ENCODE data around the gene LY6G6C. TPM values are rescaled to one million over a fixed set of nuclear protein-coding genes. Genes with fewer than 3 reads are reported as not detected.
A peak's percentile ranks its signal among the peaks of the same experiment; 100 is the strongest.

Gene LY6G6C
- total RNA-seq, 2 experiments from 2014 or later: 0.26 TPM; not detected in 1

GRCh38 chr6:31740397-31741223, 19.1 kb upstream of the LY6G6C start:
- H3K36me3 Mint-ChIP-seq (ENCODE audit: low read depth): peaks cover 40% of the 10 kb centered on the region
- H3K27ac Mint-ChIP-seq: peak overlapping the region; percentile 96
- peaks cover 58% of the 10 kb centered on the region for H3K4me1 Mint-ChIP-seq (ENCODE audit: low read depth)
- H3K27me3 Mint-ChIP-seq (ENCODE audit: low read depth): no peaks in the 10 kb centered on the region
- H3K4me3 Mint-ChIP-seq: peak overlapping the region; percentile 92
- ChIA-PET POLR2A (interaction anchor here (0.6 to 5.6 kb wide), 28 partner anchors 11 to 200 kb away, joined by 3 to 83 read pairs (median 5); partner anchors contain the start of genes ABHD16A, CSNK2B, DDAH2 and GPANK1), CTCF (interaction anchor here (0.9 to 9.7 kb wide), 10 partner anchors 10 to 142 kb away, joined by 3 to 118 read pairs (median 10); partner anchors contain the start of genes CSNK2B, DDAH2, HSPA1A and HSPA1L)
- DNase-seq (no peak), ATAC-seq (no peak)
- no peaks in the 10 kb centered on the region for H3K9me3 Mint-ChIP-seq (ENCODE audit: insufficient read depth)

GRCh38 chr6:31739639-31740396, 18.3 kb upstream of the LY6G6C start, which contains the start of gene MSH5:
TSS of gene MSH5 (plus strand) at chr6:31740005. CDS start at chr6:31740467, 462 bp downstream.
- DNase-seq (peak; percentile 99), ATAC-seq (peak; percentile 83)
- Mint-ChIP-seq H3K4me3 (peak within 1 kb of the TSS; percentile 92), H3K27ac (peak within 1 kb of the TSS; percentile 96), H3K27me3 (ENCODE audit: low read depth) (no peaks in the 10 kb centered on the region), H3K9me3 (ENCODE audit: insufficient read depth) (no peaks in the 10 kb centered on the region), H3K36me3 (ENCODE audit: low read depth) (peaks cover 43% of the 10 kb centered on the region), H3K4me1 (ENCODE audit: low read depth) (peaks cover 56% of the 10 kb centered on the region)
- POLR2A ChIA-PET: interaction anchor here (0.6 to 5.6 kb wide), 31 partner anchors 11 to 157 kb away, joined by 3 to 83 read pairs (median 5); partner anchors contain the start of genes ABHD16A, BAG6, C6orf47 and CSNK2B
- CTCF ChIA-PET: interaction anchor here (0.6 to 9.7 kb wide), 26 partner anchors 10 to 194 kb away, joined by 3 to 118 read pairs (median 4); partner anchors contain the start of genes ABHD16A, ATP6V1G2, C6orf47 and CSNK2B

GRCh38 chr6:31737991-31738979, 16.7 kb upstream of the LY6G6C start:
- Mint-ChIP-seq H3K4me1 (ENCODE audit: low read depth) (peaks cover 64% of the 10 kb centered on the region), H3K27me3 (ENCODE audit: low read depth) (no peaks in the 10 kb centered on the region), H3K27ac (peak overlapping the region; percentile 96), H3K36me3 (ENCODE audit: low read depth) (peaks cover 50% of the 10 kb centered on the region), H3K9me3 (ENCODE audit: insufficient read depth) (no peaks in the 10 kb centered on the region), H3K4me3 (peak overlapping the region; percentile 92)
- ChIA-PET POLR2A (interaction anchor here (0.6 to 5.6 kb wide), 31 partner anchors 10 to 241 kb away, joined by 3 to 83 read pairs (median 7); partner anchors contain the start of genes ABHD16A, BAG6, C6orf47 and CSNK2B), CTCF (interaction anchor here (0.6 to 9.7 kb wide), 30 partner anchors 8 to 192 kb away, joined by 3 to 118 read pairs (median 5); partner anchors contain the start of genes ABHD16A, ATP6V1G2, C6orf47 and DDAH2)
- ATAC-seq (peak; percentile 15), DNase-seq (peak; percentile 88)

GRCh38 chr6:31737315-31737990, 15.9 kb upstream of the LY6G6C start:
- H3K36me3 Mint-ChIP-seq (ENCODE audit: low read depth): peaks cover 44% of the 10 kb centered on the region
- no peaks in the 10 kb centered on the region for H3K27me3 Mint-ChIP-seq (ENCODE audit: low read depth)
- H3K4me1 Mint-ChIP-seq (ENCODE audit: low read depth): peaks cover 69% of the 10 kb centered on the region
- H3K27ac Mint-ChIP-seq: peak overlapping the region; percentile 96
- ATAC-seq: no peak
- H3K9me3 Mint-ChIP-seq (ENCODE audit: insufficient read depth): no peaks in the 10 kb centered on the region
- ChIA-PET CTCF (interaction anchor here (0.6 to 9.7 kb wide), 23 partner anchors 7 to 157 kb away, joined by 3 to 118 read pairs (median 6); partner anchors contain the start of genes ABHD16A, C6orf47, DDAH2 and HSPA1A), POLR2A (interaction anchor here (0.6 to 5.6 kb wide), 31 partner anchors 9 to 196 kb away, joined by 3 to 83 read pairs (median 7); partner anchors contain the start of genes ABHD16A, BAG6, C6orf47 and CSNK2B)
- DNase-seq: peak; percentile 45
- peak overlapping the region; percentile 92 for H3K4me3 Mint-ChIP-seq

- H3K36me3 Mint-ChIP-seq (ENCODE audit: low read depth): peaks cover 48% of the 10 kb centered on the region
- ATAC-seq: no peak
- POLR2A ChIA-PET: interaction anchor here (0.5 to 5.6 kb wide), 27 partner anchors 8 to 1402 kb away, joined by 3 to 83 read pairs (median 6); partner anchors contain the start of genes ABHD16A, BAG6, C6orf47 and CSNK2B
- H3K27me3 Mint-ChIP-seq (ENCODE audit: low read depth): no peaks in the 10 kb centered on the region
- H3K4me3 Mint-ChIP-seq: peak overlapping the region; percentile 92
- CTCF ChIA-PET: interaction anchor here (1.0 to 9.7 kb wide), 12 partner anchors 9 to 97 kb away, joined by 3 to 118 read pairs (median 6); partner anchors contain the start of genes HSPA1A, HSPA1B, HSPA1L and LSM2
- H3K27ac Mint-ChIP-seq: peak overlapping the region; percentile 96
- no peaks in the 10 kb centered on the region for H3K9me3 Mint-ChIP-seq (ENCODE audit: insufficient read depth)
- peak; percentile 29 for DNase-seq
- peaks cover 74% of the 10 kb centered on the region for H3K4me1 Mint-ChIP-seq (ENCODE audit: low read depth)
Observed at GRCh38 chr6:31736768-31737314, 15.3 kb upstream of the LY6G6C start.

GRCh38 chr6:31736021-31736767, 14.6 kb upstream of the LY6G6C start, which contains the start of gene CLIC1:
TSS of gene CLIC1 (minus strand) at chr6:31736530. CDS start at chr6:31736300, 230 bp downstream.
- no peaks in the 10 kb centered on the region for H3K9me3 Mint-ChIP-seq (ENCODE audit: insufficient read depth)
- POLR2A ChIA-PET: interaction anchor here (0.5 to 5.6 kb wide), 26 partner anchors 11 to 1402 kb away, joined by 3 to 37 read pairs (median 4); partner anchors contain the start of genes ABHD16A, C6orf47, HSPA1A and HSPA1B
- peak; percentile 43 for ATAC-seq

GRCh38 chr6:31734821-31735406, 13.4 kb upstream of the LY6G6C start:
- Mint-ChIP-seq H3K9me3 (ENCODE audit: insufficient read depth) (no peaks in the 10 kb centered on the region), H3K27me3 (ENCODE audit: low read depth) (no peaks in the 10 kb centered on the region), H3K36me3 (ENCODE audit: low read depth) (peaks cover 58% of the 10 kb centered on the region), H3K4me3 (peak overlapping the region; percentile 92), H3K27ac (peak overlapping the region; percentile 96), H3K4me1 (ENCODE audit: low read depth) (peaks cover 75% of the 10 kb centered on the region)
- peak; percentile 26 for ATAC-seq
- ChIA-PET CTCF (interaction anchor here (0.7 to 9.7 kb wide), 6 partner anchors 31 to 97 kb away, joined by 3 to 118 read pairs (median 5); partner anchors contain the start of gene HSPA1B), POLR2A (interaction anchor here (0.7 to 5.1 kb wide), 13 partner anchors 11 to 1633 kb away, joined by 3 to 33 read pairs (median 4); partner anchors contain the start of genes ABHD16A, GPANK1, HSPA1B and MPIG6B)
- peak; percentile 79 for DNase-seq

More at GRCh38 chr6:31736021-31736767, 14.6 kb upstream of the LY6G6C start, which contains the start of gene CLIC1:
- Mint-ChIP-seq H3K27me3 (ENCODE audit: low read depth) (no peaks in the 10 kb centered on the region), H3K4me1 (ENCODE audit: low read depth) (peaks cover 71% of the 10 kb centered on the region), H3K4me3 (peak within 1 kb of the TSS; percentile 92), H3K36me3 (ENCODE audit: low read depth) (peaks cover 49% of the 10 kb centered on the region), H3K27ac (peak within 1 kb of the TSS; percentile 96)
- CTCF ChIA-PET: interaction anchor here (1.1 to 9.7 kb wide), 6 partner anchors 9 to 95 kb away, joined by 4 to 118 read pairs (median 12); partner anchors contain the start of genes HSPA1B and LSM2
- DNase-seq: peak; percentile 89

- CTCF ChIA-PET: interaction anchor here (0.7 to 9.7 kb wide), 4 partner anchors 31 to 56 kb away, joined by 3 to 118 read pairs (median 3); no protein-coding TSS in a partner anchor
- peak overlapping the region; percentile 92 for H3K4me3 Mint-ChIP-seq
- H3K27me3 Mint-ChIP-seq (ENCODE audit: low read depth): no peaks in the 10 kb centered on the region
- peaks cover 59% of the 10 kb centered on the region for H3K36me3 Mint-ChIP-seq (ENCODE audit: low read depth)
- peaks cover 74% of the 10 kb centered on the region for H3K4me1 Mint-ChIP-seq (ENCODE audit: low read depth)
- ATAC-seq (no peak), DNase-seq (no peak)
- peak overlapping the region; percentile 96 for H3K27ac Mint-ChIP-seq
- POLR2A ChIA-PET: interaction anchor here (0.7 to 5.1 kb wide), 5 partner anchors 11 to 93 kb away, joined by 3 to 33 read pairs (median 5); partner anchors contain the start of genes GPANK1, HSPA1B, MPIG6B and VARS1
- H3K9me3 Mint-ChIP-seq (ENCODE audit: insufficient read depth): no peaks in the 10 kb centered on the region
Observed at GRCh38 chr6:31734247-31734820, 12.8 kb upstream of the LY6G6C start.
